Gastrocnemius medialis (tissue), 4 donors: Measurements from ENCODE around the gene SLC38A7.

Experiments used
- CTCF ChIP-seq, 5 experiments: fragments of 450-650 bp in 3 of 5; fragments of 200-600 bp in 2 of 5; sonication (generic) in 2 of 5; IDR thresholded peaks in 4 of 5; conservative IDR thresholded peaks in 1 of 5; 1 replicate in 4 of 5; 2 replicates in 1 of 5; pipeline ENCODE4 v1.5.1; 2016 to 2019; ENCODE audit warnings: antibody characterized with exemption in 5 of 5, mild to moderate bottlenecking in 3 of 5, moderate library complexity in 3 of 5
- POLR2A ChIP-seq, 2 donors: fragments of 450-650 bp; IDR thresholded peaks; one replicate each; pipeline ENCODE4 v1.6.1; 2017; ENCODE audit warnings: antibody characterized with exemption in 2 of 2, mild to moderate bottlenecking in 2 of 2, moderate library complexity in 2 of 2

- TF ChIP-seq CTCF (IDR thresholded peaks at IDR 0.05 in 4 of 5, conservative IDR thresholded peaks at IDR 0.05 in 1 of 5) (no peak), POLR2A (IDR thresholded peaks at IDR 0.05) (no peak)
Observed at GRCh38 chr16:58717994-58718393, 33.4 kb upstream of the SLC38A7 start.
